Ovary (tissue), 9 donors: Measurements from ENCODE around the gene FNDC10. TPM values are rescaled to one million over a fixed set of nuclear protein-coding genes. Genes with fewer than 3 reads are reported as not detected.

Source experiments
- DNase-seq, 5 donors: peaks; one replicate each; pipeline ENCODE4 v3.0.0-alpha.2; 2019 to 2020
- H3K27ac ChIP-seq, 2 donors: fragments of 200-600 bp; one replicate each; pipeline versions ENCODE4 v1.5.1 to v1.8.0; 2019 to 2022
- H3K27me3 ChIP-seq: fragments of 200-600 bp; one replicate; pipeline ENCODE4 v1.8.0; 2022
- H3K36me3 ChIP-seq: fragments of 200-600 bp; sonication (generic); one replicate; pipeline ENCODE4 v1.5.1; 2019
- H3K4me1 ChIP-seq: one replicate; pipeline ENCODE4 v1.8.1; 2013; ENCODE audit warnings: mild to moderate bottlenecking, moderate library complexity; ENCODE audit not compliant: insufficient read depth
- H3K4me3 ChIP-seq: fragments of 200-600 bp; sonication (generic); one replicate; pipeline ENCODE4 v1.5.1; 2017
- H3K9me3 ChIP-seq, 2 donors: fragments of 200-600 bp in 1 of 2; sonication (generic) in 1 of 2; one replicate each; pipeline versions ENCODE4 v1.5.1 to v1.8.1; 2013 to 2019; ENCODE audit warnings: mild to moderate bottlenecking in 1 of 2, moderate library complexity in 1 of 2
- EP300 ChIP-seq: sonication (generic); formaldehyde crosslinking; IDR thresholded peaks from one replicate; pipeline ENCODE4 v1.6.1; 2017; ENCODE audit warnings: antibody characterized with exemption
- POLR2A ChIP-seq: fragments of 450-650 bp; IDR thresholded peaks from one replicate; pipeline ENCODE4 v1.6.1; 2017; ENCODE audit warnings: antibody characterized with exemption, mild to moderate bottlenecking, moderate library complexity
- WGBS, 3 donors: extraction: QIAGEN DNeasy Blood & Tissue Kit in 1 of 3; methylation state at CpG; one replicate each; pipeline versions ENCODE4 v1.1.5 to v1.1.7; 2013 to 2017; 5-methylcytosine and 5-hydroxymethylcytosine counted together
- intact Hi-C, 4 donors: fragments of 100-400 bp; cut with DNase I; formaldehyde crosslinking; loops; one replicate each; pipeline versions ENCODE4 v1.11.0 to v1.15.1; 2022 to 2023
- polyA plus RNA-seq, 2 donors: library from polyadenylated mRNA; stranded (reverse); fragments of 200-250 nt in 1 of 2; fragments of 350-450 nt in 1 of 2; fragmentation: Illumina TruSeq in 1 of 2; extraction: RNeasy Lipid Tissue Mini Kit (QIAGEN cat#74804) in 1 of 2; gene quantifications; one replicate each; pipeline ENCODE4 v1.2.3, GENCODE V29; 2013 to 2014
- total RNA-seq, 7 donors: library from RNA; depleted of rRNA in 2 of 7; stranded (reverse); fragments of >200 nt in 2 of 7; fragmentation: NEBNext Ultra II Directional in 3 of 7; extraction: Animal tissue kit (Norgen Biotek cat#: 25700) in 3 of 7; gene quantifications; one replicate each; pipeline versions ENCODE4 v1.1.0 to v1.2.4, GENCODE V29; 2016 to 2023
- TF ChIP-seq, protein P1 (sequence below), 3 donors: fragments of 450-650 bp in 2 of 3; fragments of 200-600 bp in 1 of 3; IDR thresholded peaks; one replicate each; pipeline versions ENCODE4 v1.5.1 to v1.8.0; 2016 to 2022; ENCODE audit warnings: antibody characterized with exemption in 3 of 3, mild to moderate bottlenecking in 1 of 3
- donor health status: DM: no; HTN: no; CAD: no; lungs with moderate emphysema.
- donor health status: DM: no; HTN: no; CAD: no.
- donor health status: Bipolar disorder and iron deficiency.
- donor health status: DM: yes; HTN: yes; CAD: no.
- donor health status: DM: no; HTN: no; CAD: no.
- donor health status: DM: yes; HTN: yes; CAD: no.

The FNDC10 gene
- total and polyA plus RNA-seq, 9 donors: 0.33 to 3.2 (median 1.8) TPM; not detected in 1

DNA sequence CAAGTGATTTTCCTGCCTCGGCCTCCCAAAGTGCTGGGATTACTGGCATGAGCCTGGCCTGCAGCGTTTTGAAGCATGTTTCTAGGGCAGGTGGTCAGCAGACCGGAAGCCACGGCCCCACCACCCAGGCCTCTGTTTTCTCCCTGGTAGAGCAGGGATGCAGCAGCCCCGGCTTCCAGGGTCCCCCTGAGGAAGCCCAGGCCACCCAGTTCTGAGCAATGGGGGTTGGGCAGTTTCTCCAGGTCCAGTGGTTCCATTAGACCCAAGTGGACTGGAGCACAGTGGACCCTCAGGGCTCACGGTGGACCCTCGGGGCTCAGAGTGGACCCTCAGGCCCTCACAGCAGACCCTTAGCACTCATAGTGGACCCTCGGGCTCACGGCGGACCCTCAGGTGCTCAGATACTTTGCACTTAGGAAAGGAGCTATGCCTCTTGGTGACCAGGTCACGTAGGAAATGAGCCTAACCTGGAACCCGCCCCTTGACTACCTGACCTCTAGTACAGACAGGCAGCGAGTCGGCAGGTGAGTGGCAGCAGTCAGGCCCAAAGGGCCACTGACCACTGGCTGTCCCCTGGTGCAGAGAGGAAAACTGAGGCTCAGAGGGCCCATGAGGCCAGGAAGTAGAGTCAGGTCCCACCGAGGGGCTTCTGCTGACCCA, 4.6 kb upstream of the FNDC10 start:
- H3K27me3 ChIP-seq: peaks cover 8% of the 10 kb centered on the region
- DNase-seq: no peak
- no peaks in the 10 kb centered on the region for H3K9me3 ChIP-seq
- no peak overlapping the region for H3K4me3 ChIP-seq
- 78 to 87% (median 78%) methylated on average over 14 to 15 of the region's 15 CpGs for WGBS, 3 donors
- H3K4me1 ChIP-seq: peaks cover 3% of the 10 kb centered on the region
- no peaks in the 10 kb centered on the region for H3K36me3 ChIP-seq
- H3K27ac ChIP-seq: no peak overlapping the region
- TF ChIP-seq, protein P1, sequence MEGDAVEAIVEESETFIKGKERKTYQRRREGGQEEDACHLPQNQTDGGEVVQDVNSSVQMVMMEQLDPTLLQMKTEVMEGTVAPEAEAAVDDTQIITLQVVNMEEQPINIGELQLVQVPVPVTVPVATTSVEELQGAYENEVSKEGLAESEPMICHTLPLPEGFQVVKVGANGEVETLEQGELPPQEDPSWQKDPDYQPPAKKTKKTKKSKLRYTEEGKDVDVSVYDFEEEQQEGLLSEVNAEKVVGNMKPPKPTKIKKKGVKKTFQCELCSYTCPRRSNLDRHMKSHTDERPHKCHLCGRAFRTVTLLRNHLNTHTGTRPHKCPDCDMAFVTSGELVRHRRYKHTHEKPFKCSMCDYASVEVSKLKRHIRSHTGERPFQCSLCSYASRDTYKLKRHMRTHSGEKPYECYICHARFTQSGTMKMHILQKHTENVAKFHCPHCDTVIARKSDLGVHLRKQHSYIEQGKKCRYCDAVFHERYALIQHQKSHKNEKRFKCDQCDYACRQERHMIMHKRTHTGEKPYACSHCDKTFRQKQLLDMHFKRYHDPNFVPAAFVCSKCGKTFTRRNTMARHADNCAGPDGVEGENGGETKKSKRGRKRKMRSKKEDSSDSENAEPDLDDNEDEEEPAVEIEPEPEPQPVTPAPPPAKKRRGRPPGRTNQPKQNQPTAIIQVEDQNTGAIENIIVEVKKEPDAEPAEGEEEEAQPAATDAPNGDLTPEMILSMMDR (IDR thresholded peaks at IDR 0.05): no peak
- TF ChIP-seq EP300 (no peak), POLR2A (no peak)
- intact Hi-C loops: no loop called here

DNA sequence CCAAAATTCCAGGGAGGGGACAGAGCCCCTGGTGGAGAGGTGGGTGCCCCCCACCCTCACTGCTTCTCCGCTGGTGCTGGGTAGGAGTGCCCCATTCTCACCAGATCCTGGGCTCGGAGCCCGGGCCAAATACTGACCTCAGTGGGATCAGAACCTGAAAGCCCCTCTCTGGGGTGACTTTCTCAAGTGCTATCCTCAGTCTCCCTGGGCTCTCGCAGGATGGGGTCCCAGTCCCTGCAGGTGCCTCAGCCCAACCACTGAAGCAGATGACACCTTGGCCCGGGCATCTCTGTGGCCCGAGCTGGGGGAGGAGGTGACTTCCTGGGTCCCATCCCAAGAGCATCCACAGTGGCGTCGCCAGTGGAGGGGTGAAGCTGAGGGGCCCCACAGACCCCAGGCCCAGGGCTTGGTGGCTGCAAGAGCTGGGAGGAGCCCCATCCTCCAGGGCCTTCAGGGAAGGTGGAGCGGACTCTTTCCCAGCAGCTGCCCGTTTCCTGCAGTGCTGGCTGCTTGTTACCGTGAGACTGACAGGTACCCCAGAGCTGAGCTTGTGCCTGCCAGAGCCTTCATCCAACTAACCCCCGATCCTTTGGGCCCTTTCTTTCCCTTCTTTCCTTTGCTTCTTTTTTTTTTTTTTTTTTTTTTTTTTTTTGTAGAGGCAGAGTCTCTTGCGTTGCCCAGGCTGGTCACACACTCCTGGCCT, 3.9 kb upstream of the FNDC10 start:
- H3K4me1 ChIP-seq: peaks cover 6% of the 10 kb centered on the region
- WGBS, 3 donors: 60 to 70% (median 64%) methylated on average over 10 to 13 of the region's 13 CpGs
- no peaks in the 10 kb centered on the region for H3K9me3 ChIP-seq
- H3K36me3 ChIP-seq: no peaks in the 10 kb centered on the region
- no peak for TF ChIP-seq POLR2A
- TF ChIP-seq, protein P1 (IDR thresholded peaks at IDR 0.05): no peak
- TF ChIP-seq EP300: no peak
- H3K4me3 ChIP-seq: no peak overlapping the region
- H3K27ac ChIP-seq: no peak overlapping the region
- DNase-seq: no peak
- H3K27me3 ChIP-seq: peaks cover 8% of the 10 kb centered on the region
- intact Hi-C loops: no loop called here

DNA sequence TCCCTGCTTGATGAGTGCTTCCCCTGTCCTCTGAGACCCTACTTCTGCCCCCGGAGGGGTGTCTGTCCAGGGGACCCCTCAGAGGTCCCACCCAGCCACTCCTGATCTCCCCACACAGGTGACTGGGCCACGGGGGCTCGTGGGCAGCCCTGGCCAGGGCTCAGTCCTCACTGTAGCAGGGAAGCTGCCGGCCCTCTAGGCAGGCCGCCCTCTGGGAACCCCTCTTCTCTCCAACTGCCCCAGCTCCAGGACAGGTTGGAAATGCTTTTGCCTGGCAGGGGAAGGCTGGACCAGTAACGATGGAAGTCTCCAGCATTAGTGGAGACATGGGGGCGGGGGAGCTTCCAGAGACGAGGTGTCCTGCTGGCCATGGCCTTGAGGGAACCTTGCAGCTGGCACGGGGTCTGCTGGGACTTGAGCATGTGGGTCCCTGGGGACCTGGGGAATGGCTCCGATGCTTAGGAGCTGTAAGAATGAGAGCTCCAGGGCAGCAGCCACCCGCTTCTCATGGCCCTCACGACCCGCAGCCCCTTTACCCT, 3.1 kb upstream of the FNDC10 start:
- peaks cover 8% of the 10 kb centered on the region for H3K27me3 ChIP-seq
- TF ChIP-seq EP300: no peak
- TF ChIP-seq, protein P1 (IDR thresholded peaks at IDR 0.05): no peak
- no peak for TF ChIP-seq POLR2A
- DNase-seq: no peak
- H3K4me3 ChIP-seq: no peak overlapping the region
- no peaks in the 10 kb centered on the region for H3K9me3 ChIP-seq
- no peak overlapping the region for H3K27ac ChIP-seq
- 57 to 67% (median 64%) methylated on average over 10 to 13 of the region's 13 CpGs for WGBS, 3 donors
- peaks cover 6% of the 10 kb centered on the region for H3K4me1 ChIP-seq
- intact Hi-C loops: no loop called here
- H3K36me3 ChIP-seq: no peaks in the 10 kb centered on the region

DNA sequence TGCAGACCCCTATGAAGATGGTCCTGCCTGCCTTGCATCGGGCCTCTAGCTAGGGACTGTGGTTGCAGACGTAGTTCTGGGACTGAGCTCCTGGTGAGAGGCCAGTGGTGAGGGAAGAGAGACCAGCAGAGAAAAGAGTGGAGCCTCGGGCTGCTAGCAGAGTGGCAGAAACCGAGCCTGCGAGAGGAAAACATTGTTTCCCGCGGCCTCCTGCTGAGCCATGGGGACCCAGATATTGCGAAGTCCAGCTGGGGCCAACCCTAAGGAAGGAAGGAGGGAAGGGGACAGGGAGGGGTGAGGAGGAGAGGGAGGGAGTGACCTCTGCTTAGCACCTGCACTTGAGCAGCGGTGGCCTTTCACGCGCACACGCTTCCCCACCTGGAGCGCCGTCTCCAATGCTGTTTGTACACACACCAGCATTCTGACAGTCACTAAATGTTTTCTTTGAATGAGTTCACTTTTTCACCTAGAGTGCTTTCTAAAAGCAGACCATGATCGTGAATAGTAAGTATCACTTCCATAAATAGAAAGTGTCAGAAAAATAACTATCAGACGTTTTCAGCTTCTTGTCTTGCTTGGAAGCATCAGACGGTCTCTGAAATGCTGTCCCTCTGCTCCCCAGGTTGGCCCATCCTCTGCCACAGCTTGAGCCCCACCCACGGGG, 2.5 kb upstream of the FNDC10 start:
- peaks cover 9% of the 10 kb centered on the region for H3K4me1 ChIP-seq
- peaks cover 8% of the 10 kb centered on the region for H3K27me3 ChIP-seq
- H3K27ac ChIP-seq: no peak overlapping the region
- H3K9me3 ChIP-seq: no peaks in the 10 kb centered on the region
- TF ChIP-seq, protein P1 (IDR thresholded peaks at IDR 0.05): no peak
- no peak for TF ChIP-seq EP300
- TF ChIP-seq POLR2A: no peak
- WGBS, 3 donors: 63 to 71% (median 67%) methylated on average over 18 of the region's 18 CpGs
- no peak for DNase-seq
- no peak overlapping the region for H3K4me3 ChIP-seq
- H3K36me3 ChIP-seq: no peaks in the 10 kb centered on the region
- intact Hi-C loops: no loop called here
